Measurements from ENCODE around the gene MINDY4.
"Not testable (repeated sequence)": the region's sequence is repeated elsewhere in the genome, so short reads cannot be mapped to it uniquely, and the experiment has no call there.

Gene MINDY4

DNA sequence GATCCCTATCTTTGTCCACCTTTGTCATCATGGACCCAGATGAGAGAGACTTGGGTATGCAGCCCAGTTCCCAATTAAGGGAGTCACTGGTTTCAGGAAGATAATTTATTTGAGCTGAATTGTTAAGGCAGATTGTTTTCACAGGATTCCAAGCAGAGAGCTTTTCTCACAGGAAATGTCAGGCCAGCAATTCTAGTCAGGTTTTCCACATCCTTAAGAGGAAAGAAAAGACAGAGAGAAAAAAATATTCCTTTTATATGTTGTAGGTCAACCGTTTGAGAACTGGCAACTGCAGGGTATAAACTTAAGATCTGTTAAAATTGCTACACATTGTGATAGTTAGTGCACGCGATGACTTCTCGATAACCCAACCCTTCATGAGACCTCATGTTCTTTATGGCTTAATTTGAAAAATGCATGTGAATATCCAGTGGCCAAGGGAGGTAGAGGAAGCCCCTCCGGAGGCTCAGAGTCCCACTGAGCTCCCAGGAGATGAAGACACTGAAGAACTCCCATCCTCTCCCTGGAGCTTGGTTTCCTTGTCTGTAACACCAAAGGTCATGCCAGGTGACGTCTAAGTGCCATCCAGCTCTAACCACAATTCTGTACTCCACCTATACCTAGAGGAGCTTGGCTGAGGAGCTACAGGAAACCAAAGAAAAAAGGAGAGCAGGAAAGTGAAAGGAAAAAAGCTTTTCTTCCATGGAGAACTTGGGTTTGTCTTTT, 45.6 kb downstream of the MINDY4 start:
- no peak overlapping the region for H3K4me3 ChIP-seq (ENCODE audit: low read length)
- WGBS (ENCODE audit: insufficient coverage, insufficient read length), result no CpG with 5 or more reads among the region's 6 CpGs
- H3K27me3 ChIP-seq (ENCODE audit: control insufficient read depth, insufficient read depth, low read length), result no peaks in the 10 kb centered on the region
- no peak overlapping the region for H3K27ac ChIP-seq (ENCODE audit: low read length)
- DNase-seq (ENCODE audit: low read depth, low spot score), result no peak
- no peaks in the 10 kb centered on the region; the same call in 1 of the 2 replicates for H3K4me1 ChIP-seq (ENCODE audit: control insufficient read depth, insufficient read depth, low read length)
- no peaks in the 10 kb centered on the region for H3K9me3 ChIP-seq (ENCODE audit: control insufficient read depth, insufficient read depth, low read length)
- no peaks in the 10 kb centered on the region for H3K36me3 ChIP-seq (ENCODE audit: control insufficient read depth, insufficient read depth, low read length)

DNA sequence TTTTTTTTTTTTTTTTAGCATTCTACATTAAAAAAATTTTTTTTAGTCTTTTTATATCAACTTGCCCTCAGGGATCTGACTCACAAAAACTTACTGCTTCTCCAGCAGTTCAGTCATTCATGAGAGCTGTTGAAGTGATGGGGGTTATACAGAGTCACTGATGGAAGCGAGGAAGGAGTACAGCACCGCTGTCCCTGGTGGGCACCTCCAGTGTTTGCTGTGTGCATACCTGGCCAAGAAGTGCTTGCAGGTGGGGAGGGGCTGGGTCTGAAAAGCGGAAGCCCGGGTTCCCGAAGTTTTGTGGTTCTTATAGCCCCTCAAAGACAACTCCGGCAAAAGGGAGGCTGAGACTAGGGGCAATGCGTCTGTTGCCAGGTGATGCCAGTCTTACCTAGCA, 46.2 kb downstream of the MINDY4 start:
- DNase-seq (ENCODE audit: low read depth, low spot score), result no peak
- Histone ChIP-seq H3K9me3 (ENCODE audit: control insufficient read depth, insufficient read depth, low read length) (no peaks in the 10 kb centered on the region), H3K4me3 (ENCODE audit: low read length) (no peak overlapping the region), H3K27me3 (ENCODE audit: control insufficient read depth, insufficient read depth, low read length) (no peaks in the 10 kb centered on the region), H3K36me3 (ENCODE audit: control insufficient read depth, insufficient read depth, low read length) (no peaks in the 10 kb centered on the region), H3K27ac (ENCODE audit: low read length) (no peak overlapping the region), H3K4me1 (ENCODE audit: control insufficient read depth, insufficient read depth, low read length) (no peaks in the 10 kb centered on the region; the same call in 1 of the 2 replicates)
- WGBS (ENCODE audit: insufficient coverage, insufficient read length), result no CpG with 5 or more reads among the region's 7 CpGs

DNA sequence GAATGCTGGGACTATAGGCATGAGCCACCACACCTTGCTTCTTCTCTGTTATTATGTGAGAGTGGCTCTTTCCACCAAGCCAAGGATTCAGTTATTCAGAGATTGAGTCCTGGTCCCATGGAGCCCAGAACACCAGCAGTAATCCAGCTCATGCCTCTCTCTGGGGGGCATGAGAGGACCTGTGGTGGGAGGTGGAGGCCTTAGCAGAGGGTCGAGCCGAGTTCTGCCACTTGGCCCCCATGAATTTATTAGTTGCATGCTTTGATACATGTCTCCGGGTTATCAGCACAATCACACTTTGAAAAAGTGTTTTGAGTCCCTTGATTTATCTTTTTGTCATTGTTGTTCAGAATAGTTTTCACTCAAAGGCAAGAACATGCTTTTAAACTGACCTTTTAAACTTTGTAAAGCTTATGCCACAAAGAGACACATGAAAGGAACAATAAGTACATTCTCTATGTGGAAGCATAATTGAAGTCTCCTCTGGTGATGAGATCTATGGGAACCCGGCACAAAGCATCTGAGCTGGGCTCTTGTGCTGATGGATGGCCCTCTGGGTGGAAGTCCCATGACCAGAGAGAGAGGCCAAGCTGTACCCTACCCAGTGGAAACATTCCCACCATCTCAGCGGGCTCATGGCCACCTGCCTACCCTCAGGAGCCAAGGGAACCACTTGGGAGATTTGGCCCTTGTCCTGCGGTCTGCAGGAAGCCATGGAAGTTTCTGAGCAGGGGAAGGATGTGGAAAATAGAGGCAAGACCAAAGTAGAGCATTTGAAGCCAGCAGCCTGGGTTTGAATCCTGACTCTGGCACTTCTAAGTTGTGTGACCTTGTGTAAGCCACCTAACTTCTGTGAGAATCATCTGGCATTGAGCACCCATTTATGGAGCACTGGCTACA, 53.9 kb downstream of the MINDY4 start:
- no CpG with 5 or more reads among the region's 6 CpGs for WGBS (ENCODE audit: insufficient coverage, insufficient read length)
- H3K9me3 ChIP-seq (ENCODE audit: control insufficient read depth, insufficient read depth, low read length), result no peaks in the 10 kb centered on the region
- no peak overlapping the region for H3K27ac ChIP-seq (ENCODE audit: low read length)

DNA sequence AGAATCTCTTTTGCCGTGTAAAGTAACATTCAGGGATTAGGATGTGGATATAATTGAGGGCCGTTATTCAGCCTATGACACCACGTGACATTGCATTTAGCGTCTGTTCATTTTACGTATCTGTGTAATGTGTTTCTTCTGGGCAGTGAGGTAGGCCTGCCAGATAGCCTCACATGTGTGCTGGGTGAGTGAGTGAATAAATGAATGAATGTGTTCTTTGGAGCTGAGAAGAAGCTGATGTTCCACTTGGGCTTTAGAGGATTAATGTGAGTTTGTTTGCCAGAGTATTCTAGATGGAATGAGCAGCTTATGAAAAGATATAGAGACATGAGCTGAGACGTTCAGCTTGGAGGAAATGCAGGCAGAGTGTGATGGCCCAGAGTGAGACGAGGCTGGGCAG, 55.0 kb downstream of the MINDY4 start:
- no CpG with 5 or more reads among the region's 7 CpGs for WGBS (ENCODE audit: insufficient coverage, insufficient read length)
- Histone ChIP-seq H3K27ac (ENCODE audit: low read length) (no peak overlapping the region), H3K4me1 (ENCODE audit: control insufficient read depth, insufficient read depth, low read length) (no peaks in the 10 kb centered on the region), H3K36me3 (ENCODE audit: control insufficient read depth, insufficient read depth, low read length) (no peaks in the 10 kb centered on the region), H3K9me3 (ENCODE audit: control insufficient read depth, insufficient read depth, low read length) (no peaks in the 10 kb centered on the region), H3K27me3 (ENCODE audit: control insufficient read depth, insufficient read depth, low read length) (no peaks in the 10 kb centered on the region), H3K4me3 (ENCODE audit: low read length) (no peak overlapping the region)
- no peak for DNase-seq (ENCODE audit: low read depth, low spot score)

More for the DNA sequence above, 53.9 kb downstream of the MINDY4 start:
- Histone ChIP-seq H3K4me1 (ENCODE audit: control insufficient read depth, insufficient read depth, low read length) (no peaks in the 10 kb centered on the region), H3K36me3 (ENCODE audit: control insufficient read depth, insufficient read depth, low read length) (no peaks in the 10 kb centered on the region), H3K4me3 (ENCODE audit: low read length) (no peak overlapping the region), H3K27me3 (ENCODE audit: control insufficient read depth, insufficient read depth, low read length) (no peaks in the 10 kb centered on the region)
- no peak for DNase-seq (ENCODE audit: low read depth, low spot score)

DNA sequence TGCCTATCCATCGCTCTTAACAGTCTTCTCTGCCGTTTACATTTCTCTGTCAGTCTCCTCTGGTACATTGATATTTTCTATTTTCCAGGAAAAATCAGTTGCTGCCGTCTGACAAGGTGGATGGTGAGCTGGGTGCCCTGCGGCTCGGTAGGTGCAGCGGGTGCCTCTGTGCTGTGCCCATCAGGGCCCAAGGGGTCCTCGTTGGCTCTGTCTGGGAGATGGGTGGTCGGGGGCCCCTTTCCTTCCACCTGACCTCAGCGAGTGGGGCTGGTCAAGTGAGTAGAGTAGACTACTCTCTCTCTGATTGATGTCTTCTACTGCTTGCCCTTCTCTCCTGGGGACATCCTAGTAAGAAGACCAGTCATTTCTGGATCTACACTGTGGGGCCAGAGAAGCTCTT, 57.4 kb downstream of the MINDY4 start:
- Histone ChIP-seq H3K9me3 (ENCODE audit: control insufficient read depth, insufficient read depth, low read length) (no peaks in the 10 kb centered on the region; the same call in 1 of the 2 replicates), H3K4me3 (ENCODE audit: low read length) (no peak overlapping the region), H3K4me1 (ENCODE audit: control insufficient read depth, insufficient read depth, low read length) (no peaks in the 10 kb centered on the region), H3K27me3 (ENCODE audit: control insufficient read depth, insufficient read depth, low read length) (no peaks in the 10 kb centered on the region), H3K36me3 (ENCODE audit: control insufficient read depth, insufficient read depth, low read length) (no peaks in the 10 kb centered on the region), H3K27ac (ENCODE audit: low read length) (no peak overlapping the region)
- no peak for DNase-seq (ENCODE audit: low read depth, low spot score)
- no CpG with 5 or more reads among the region's 9 CpGs for WGBS (ENCODE audit: insufficient coverage, insufficient read length)

DNA sequence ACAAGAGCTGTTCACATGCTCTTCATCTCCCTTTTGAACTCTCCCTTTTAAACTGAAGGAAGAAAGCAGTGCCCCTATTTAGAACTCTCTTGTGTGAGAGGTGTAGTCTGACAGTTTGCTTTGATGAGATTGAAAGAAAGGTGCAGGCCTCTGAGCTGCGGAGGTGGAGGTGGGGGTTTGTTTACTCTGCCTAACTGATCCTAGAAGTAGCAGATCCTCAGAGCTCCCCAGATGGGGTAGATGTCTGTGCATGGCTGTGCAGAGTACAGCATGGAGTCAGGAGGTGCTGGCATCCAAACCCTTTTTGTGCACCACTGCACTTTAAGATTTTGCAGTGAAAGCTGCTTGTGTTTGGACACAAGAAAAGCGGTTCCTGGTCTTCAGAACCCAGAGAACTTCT, 58.3 kb downstream of the MINDY4 start:
- H3K36me3 ChIP-seq (ENCODE audit: control insufficient read depth, insufficient read depth, low read length), result no peaks in the 10 kb centered on the region
- no peaks in the 10 kb centered on the region for H3K27me3 ChIP-seq (ENCODE audit: control insufficient read depth, insufficient read depth, low read length)
- no peak overlapping the region for H3K27ac ChIP-seq (ENCODE audit: low read length)
- no peaks in the 10 kb centered on the region for H3K4me1 ChIP-seq (ENCODE audit: control insufficient read depth, insufficient read depth, low read length)
- WGBS (ENCODE audit: insufficient coverage, insufficient read length), result no CpG with 5 or more reads among the region's 2 CpGs
- peaks cover 2% of the 10 kb centered on the region for H3K9me3 ChIP-seq (ENCODE audit: control insufficient read depth, insufficient read depth, low read length)
- no peak overlapping the region for H3K4me3 ChIP-seq (ENCODE audit: low read length)
- DNase-seq (ENCODE audit: low read depth, low spot score), result no peak

DNA sequence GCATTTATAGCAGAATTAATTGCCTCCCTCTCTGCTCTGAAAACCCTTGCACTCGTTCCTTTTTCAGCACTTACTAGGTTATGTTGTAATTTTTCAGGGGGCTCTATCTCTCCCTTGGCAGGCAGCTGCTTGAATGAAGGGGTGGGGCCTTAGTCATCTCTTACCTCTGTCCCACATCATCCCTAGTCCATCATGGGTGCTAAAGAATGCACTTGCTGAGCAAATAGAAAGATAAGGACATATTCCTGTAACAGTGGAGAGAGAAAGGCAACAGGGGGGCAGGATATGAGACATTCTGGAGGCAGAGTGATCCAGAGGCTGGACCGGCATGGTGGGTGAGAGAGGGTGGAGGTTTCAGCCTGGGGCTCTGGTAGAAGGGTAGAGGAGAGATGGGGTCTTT, 60.0 kb downstream of the MINDY4 start:
- Histone ChIP-seq H3K36me3 (ENCODE audit: control insufficient read depth, insufficient read depth, low read length) (no peaks in the 10 kb centered on the region), H3K27me3 (ENCODE audit: control insufficient read depth, insufficient read depth, low read length) (no peaks in the 10 kb centered on the region), H3K27ac (ENCODE audit: low read length) (no peak overlapping the region), H3K9me3 (ENCODE audit: control insufficient read depth, insufficient read depth, low read length) (peaks cover 2% of the 10 kb centered on the region), H3K4me1 (ENCODE audit: control insufficient read depth, insufficient read depth, low read length) (no peaks in the 10 kb centered on the region), H3K4me3 (ENCODE audit: low read length) (no peak overlapping the region)
- no CpG with 5 or more reads among the region's 2 CpGs for WGBS (ENCODE audit: insufficient coverage, insufficient read length)
- no peak for DNase-seq (ENCODE audit: low read depth, low spot score)

DNA sequence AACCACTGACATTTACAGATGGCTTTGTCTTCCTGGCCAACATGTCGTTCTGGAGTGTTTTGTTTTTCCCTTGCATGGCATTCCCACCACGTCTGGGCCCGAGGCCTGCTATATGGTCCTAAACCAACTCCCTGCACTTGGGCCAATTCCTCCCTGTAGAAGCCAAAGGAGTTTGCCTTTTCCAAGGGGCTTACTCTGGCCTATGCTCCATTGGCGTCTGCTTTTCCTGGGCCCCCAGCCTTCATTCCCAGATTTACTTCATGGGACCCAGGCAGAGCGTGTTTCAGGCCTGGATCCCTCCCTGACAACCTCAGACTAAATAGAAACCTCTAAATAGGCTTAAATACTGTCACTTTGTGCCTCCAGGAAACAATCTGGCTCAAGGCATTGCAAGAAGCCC, 60.7 kb downstream of the MINDY4 start:
- no CpG with 5 or more reads among the region's 5 CpGs for WGBS (ENCODE audit: insufficient coverage, insufficient read length)
- H3K36me3 ChIP-seq (ENCODE audit: control insufficient read depth, insufficient read depth, low read length), result no peaks in the 10 kb centered on the region
- H3K27me3 ChIP-seq (ENCODE audit: control insufficient read depth, insufficient read depth, low read length), result no peaks in the 10 kb centered on the region
- H3K27ac ChIP-seq (ENCODE audit: low read length), result no peak overlapping the region
- H3K9me3 ChIP-seq (ENCODE audit: control insufficient read depth, insufficient read depth, low read length), result peaks cover 2% of the 10 kb centered on the region
- H3K4me3 ChIP-seq (ENCODE audit: low read length), result no peak overlapping the region
- no peaks in the 10 kb centered on the region for H3K4me1 ChIP-seq (ENCODE audit: control insufficient read depth, insufficient read depth, low read length)
- DNase-seq (ENCODE audit: low read depth, low spot score), result no peak

DNA sequence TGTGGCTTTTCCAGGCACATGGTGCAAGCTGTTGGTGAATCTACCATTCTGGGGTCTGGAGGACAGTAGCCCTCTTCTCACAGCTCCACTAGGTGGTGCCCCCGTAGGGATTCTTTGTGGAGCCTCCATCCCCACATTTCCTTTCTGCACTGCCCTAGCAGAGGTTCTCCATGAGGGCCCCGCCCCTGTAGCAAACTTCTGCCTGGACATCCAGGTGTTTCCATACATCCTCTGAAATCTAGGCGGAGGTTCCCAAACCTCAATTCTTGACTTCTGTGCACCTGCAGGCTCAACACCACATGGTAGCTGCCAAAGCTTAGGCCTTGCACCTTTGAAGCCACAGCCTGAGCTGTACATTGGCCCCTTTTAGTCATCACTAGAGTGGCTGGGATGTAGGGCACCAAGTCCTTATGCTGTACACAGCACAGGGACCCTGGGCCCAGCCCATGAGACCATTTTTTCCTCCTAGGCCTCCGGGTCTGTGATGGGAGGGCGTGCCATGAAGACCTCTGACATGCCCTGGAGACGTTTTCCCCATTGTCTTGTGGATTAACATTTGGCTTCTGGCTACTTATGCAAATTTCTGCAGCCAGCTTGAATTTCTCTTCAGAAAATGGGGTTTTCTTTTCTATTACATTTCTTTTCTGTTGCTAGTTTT, 62.9 kb downstream of the MINDY4 start:
- H3K9me3 ChIP-seq (ENCODE audit: control insufficient read depth, insufficient read depth, low read length); H3K4me3 ChIP-seq (ENCODE audit: low read length); H3K27ac ChIP-seq (ENCODE audit: low read length); H3K27me3 ChIP-seq (ENCODE audit: control insufficient read depth, insufficient read depth, low read length); H3K36me3 ChIP-seq (ENCODE audit: control insufficient read depth, insufficient read depth, low read length); H3K4me1 ChIP-seq (ENCODE audit: control insufficient read depth, insufficient read depth, low read length); DNase-seq (ENCODE audit: low read depth, low spot score): not testable (repeated sequence)
- no CpG with 5 or more reads among the region's 6 CpGs for WGBS (ENCODE audit: insufficient coverage, insufficient read length)

DNA sequence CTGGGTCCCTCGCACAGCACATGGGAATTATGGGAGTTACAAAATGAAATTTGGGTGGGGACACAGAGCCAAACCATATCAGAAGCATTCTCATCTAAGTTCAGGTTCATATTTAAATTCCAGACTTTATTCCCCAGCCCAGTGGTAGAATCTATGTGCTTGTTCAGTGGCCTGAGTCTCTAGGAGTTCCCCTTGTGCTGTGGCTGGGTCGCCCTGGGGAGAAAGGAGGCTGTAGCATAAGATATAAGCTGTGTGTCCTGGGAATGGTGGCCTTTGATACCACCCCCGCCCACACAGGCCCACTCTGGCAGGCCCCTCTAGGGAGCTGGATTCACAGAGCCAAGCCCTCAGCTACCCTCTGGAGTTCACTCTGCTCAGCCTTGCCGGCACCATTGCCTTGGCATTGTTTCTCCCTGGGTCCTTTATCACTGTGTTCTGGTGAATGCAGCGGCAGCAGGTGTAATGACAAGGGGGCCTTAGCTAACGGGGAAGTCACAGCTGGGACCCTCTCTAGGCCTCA, 64.2 kb downstream of the MINDY4 start:
- Histone ChIP-seq H3K4me3 (ENCODE audit: low read length) (no peak overlapping the region), H3K27ac (ENCODE audit: low read length) (no peak overlapping the region), H3K36me3 (ENCODE audit: control insufficient read depth, insufficient read depth, low read length) (no peaks in the 10 kb centered on the region), H3K27me3 (ENCODE audit: control insufficient read depth, insufficient read depth, low read length) (no peaks in the 10 kb centered on the region), H3K9me3 (ENCODE audit: control insufficient read depth, insufficient read depth, low read length) (peaks cover 2% of the 10 kb centered on the region), H3K4me1 (ENCODE audit: control insufficient read depth, insufficient read depth, low read length) (no peaks in the 10 kb centered on the region)
- WGBS (ENCODE audit: insufficient coverage, insufficient read length), result no CpG with 5 or more reads among the region's 6 CpGs
- DNase-seq (ENCODE audit: low read depth, low spot score), result no peak

Data from iPS DF 6.9 (cell line).